Lower leg skin (tissue), 4 donors: ENCODE results near the gene ZNF219. TPM values are rescaled to one million over a fixed set of nuclear protein-coding genes. Genes with fewer than 3 reads are reported as not detected.
"Not testable (repeated sequence)": the region's sequence is repeated elsewhere in the genome, so short reads cannot be mapped to it uniquely, and the experiment has no call there.

Experiments
- DNase-seq, 2 donors: peaks; one replicate each; pipeline ENCODE4 v3.0.0-alpha.2; 2019; ENCODE audit warnings: low spot score in 2 of 2
- H3K4me3 ChIP-seq: fragments of 200-600 bp; sonication (generic); 2 replicates; pipeline ENCODE4 v1.5.1; 2017; ENCODE audit warnings: mild to moderate bottlenecking, low read depth; ENCODE audit not compliant: poor library complexity, severe bottlenecking
- CTCF ChIP-seq, 3 donors: fragments of 450-650 bp; IDR thresholded peaks; one replicate each; pipeline ENCODE4 v1.5.1; 2016; ENCODE audit warnings: antibody characterized with exemption in 3 of 3, mild to moderate bottlenecking in 3 of 3, moderate library complexity in 2 of 3
- POLR2A ChIP-seq, 2 donors: fragments of 450-650 bp; IDR thresholded peaks; one replicate each; pipeline ENCODE4 v1.6.1; 2016 to 2017; ENCODE audit warnings: antibody characterized with exemption in 2 of 2, mild to moderate bottlenecking in 1 of 2, moderate library complexity in 1 of 2
- WGBS, 2 donors: methylation state at CpG; one replicate each; pipeline ENCODE4 v1.1.5; 2018; 5-methylcytosine and 5-hydroxymethylcytosine counted together
- intact Hi-C: fragments of 100-400 bp; cut with DNase I; formaldehyde crosslinking; loops from one replicate; pipeline ENCODE4 v1.15.0; 2023; ENCODE audit warnings: low total_unique reads
- total RNA-seq, 4 donors: library from RNA; depleted of rRNA; stranded (reverse); fragments of >200 nt; gene quantifications; one replicate each; pipeline ENCODE4 v1.1.0, GENCODE V29; 2016

The ZNF219 gene
- total RNA-seq, 4 donors from 2014 or later, result 56.9 to 89.9 (median 82.2) TPM

GRCh38 chr14:21043974-21044618 is 54.4 kb downstream of the ZNF219 start:
- TF ChIP-seq POLR2A (IDR thresholded peaks at IDR 0.05) (no peak), CTCF (IDR thresholded peaks at IDR 0.05) (no peak)
- WGBS, 2 donors, result 48 to 51% methylated on average over 6 of the region's 6 CpGs
- intact Hi-C loops, result no loop called here
- peak in 1 of 2 donors; percentile 87 for DNase-seq
- H3K4me3 ChIP-seq, result no peak overlapping the region

- H3K4me3 ChIP-seq, result no peak overlapping the region
- peak in 1 of 2 donors; percentile 59 for DNase-seq
- WGBS, 2 donors, result 60 to 63% methylated on average over 2 of the region's 2 CpGs
- intact Hi-C loops, result no loop called here
- TF ChIP-seq POLR2A (IDR thresholded peaks at IDR 0.05) (no peak), CTCF (IDR thresholded peaks at IDR 0.05) (no peak)
Measured at GRCh38 chr14:21043387-21043973, 55.0 kb downstream of the ZNF219 start.

GRCh38 chr14:21042918-21043317 is 55.5 kb downstream of the ZNF219 start:
- WGBS, 2 donors, result 66 to 73% methylated on average over 8 of the region's 8 CpGs

GRCh38 chr14:21041676-21042433 is 56.6 kb downstream of the ZNF219 start, which contains the start of gene RNASE7:
Gene RNASE7 (plus strand): TSS chr14:21042362. CDS start chr14:21042993, 631 bp downstream.
- WGBS, 2 donors, result 49 to 60% methylated on average over 11 of the region's 11 CpGs
- intact Hi-C loops, result no loop called here
- no peak for TF ChIP-seq CTCF (IDR thresholded peaks at IDR 0.05)
- no peak for TF ChIP-seq POLR2A (IDR thresholded peaks at IDR 0.05)
- H3K4me3 ChIP-seq, result no peak within 1 kb of the TSS
- DNase-seq, result peak in 1 of 2 donors; percentile 88

More at GRCh38 chr14:21042918-21043317, 55.5 kb downstream of the ZNF219 start:
- DNase-seq, result peak in 1 of 2 donors; percentile 80
- no peak for TF ChIP-seq POLR2A (IDR thresholded peaks at IDR 0.05)
- TF ChIP-seq CTCF (IDR thresholded peaks at IDR 0.05), result no peak
- intact Hi-C loops, result no loop called here
- no peak overlapping the region for H3K4me3 ChIP-seq

- H3K4me3 ChIP-seq, intact Hi-C loops: not testable (repeated sequence)
- WGBS, 2 donors, result 82 to 88% methylated on average over 3 of the region's 3 CpGs
- DNase-seq, result peak in 1 of 2 donors; percentile 9
Measured at GRCh38 chr14:21040941-21041340, 57.5 kb downstream of the ZNF219 start.

GRCh38 chr14:21040370-21040925 is 58.0 kb downstream of the ZNF219 start:
- DNase-seq, result peak in 1 of 2 donors; percentile 70
- WGBS, 2 donors, result 63 to 68% methylated on average over 8 of the region's 8 CpGs
- TF ChIP-seq POLR2A (IDR thresholded peaks at IDR 0.05) (no peak), CTCF (IDR thresholded peaks at IDR 0.05) (no peak)
- no peak overlapping the region for H3K4me3 ChIP-seq
- intact Hi-C loops, result no loop called here
